Body of pancreas (tissue), 4 donors: ENCODE measurements around the gene ZPR1.

Experiments used
- POLR2A ChIP-seq, 3 donors: fragments of 450-650 bp; IDR thresholded peaks; one replicate each; pipeline ENCODE4 v1.6.1; 2016; ENCODE audit warnings: antibody characterized with exemption in 3 of 3, mild to moderate bottlenecking in 2 of 3
- TF ChIP-seq, protein P1 (sequence below), 7 experiments: fragments of 450-650 bp in 4 of 7; fragments of 200-600 bp in 3 of 7; sonication (generic) in 3 of 7; IDR thresholded peaks; one replicate each; pipeline ENCODE4 v1.5.1; 2016 to 2019; ENCODE audit warnings: antibody characterized with exemption in 7 of 7

DNA sequence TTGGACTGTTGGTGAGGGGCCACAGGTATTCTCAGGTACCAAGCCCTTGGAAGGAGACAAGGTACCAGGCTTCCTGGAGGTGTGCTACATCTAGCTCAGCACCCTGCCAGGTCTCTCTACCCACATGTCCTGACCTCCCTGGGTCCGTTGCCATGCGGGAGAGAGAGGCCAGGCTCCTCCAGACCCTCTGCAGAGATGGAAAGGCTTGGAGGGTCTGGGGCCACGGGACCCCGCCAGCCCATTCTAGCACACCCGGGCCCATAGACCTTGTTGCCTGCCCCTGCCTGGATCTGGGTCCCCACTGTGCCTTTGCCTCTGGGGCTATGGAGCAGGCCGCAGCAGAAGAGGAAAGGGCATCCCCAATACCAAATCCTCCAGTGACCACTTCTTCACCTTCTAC is 39.6 kb upstream of the ZPR1 start:
- no peak for TF ChIP-seq POLR2A (IDR thresholded peaks at IDR 0.05)
- TF ChIP-seq, protein P1, sequence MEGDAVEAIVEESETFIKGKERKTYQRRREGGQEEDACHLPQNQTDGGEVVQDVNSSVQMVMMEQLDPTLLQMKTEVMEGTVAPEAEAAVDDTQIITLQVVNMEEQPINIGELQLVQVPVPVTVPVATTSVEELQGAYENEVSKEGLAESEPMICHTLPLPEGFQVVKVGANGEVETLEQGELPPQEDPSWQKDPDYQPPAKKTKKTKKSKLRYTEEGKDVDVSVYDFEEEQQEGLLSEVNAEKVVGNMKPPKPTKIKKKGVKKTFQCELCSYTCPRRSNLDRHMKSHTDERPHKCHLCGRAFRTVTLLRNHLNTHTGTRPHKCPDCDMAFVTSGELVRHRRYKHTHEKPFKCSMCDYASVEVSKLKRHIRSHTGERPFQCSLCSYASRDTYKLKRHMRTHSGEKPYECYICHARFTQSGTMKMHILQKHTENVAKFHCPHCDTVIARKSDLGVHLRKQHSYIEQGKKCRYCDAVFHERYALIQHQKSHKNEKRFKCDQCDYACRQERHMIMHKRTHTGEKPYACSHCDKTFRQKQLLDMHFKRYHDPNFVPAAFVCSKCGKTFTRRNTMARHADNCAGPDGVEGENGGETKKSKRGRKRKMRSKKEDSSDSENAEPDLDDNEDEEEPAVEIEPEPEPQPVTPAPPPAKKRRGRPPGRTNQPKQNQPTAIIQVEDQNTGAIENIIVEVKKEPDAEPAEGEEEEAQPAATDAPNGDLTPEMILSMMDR (IDR thresholded peaks at IDR 0.05): no peak
